Mucosa of descending colon (tissue), 3 donors: ENCODE data around the gene GHR. TPM values are rescaled to one million over a fixed set of nuclear protein-coding genes. Genes with fewer than 3 reads are reported as not detected.

ENCODE experiments used
- ATAC-seq: fragments of 200-7000 bp; cut with Tn5 transposase; one replicate; pipeline ENCODE4 v1.9.1; 2020; ENCODE audit warnings: mild to moderate bottlenecking, moderate library complexity
- DNase-seq, 3 donors: peaks; one replicate each; pipeline ENCODE4 v3.0.0-alpha.2; 2020
- H3K36me3 ChIP-seq: fragments of 200-600 bp; one replicate; pipeline ENCODE4 v1.8.0; 2021; ENCODE audit warnings: low read depth, mild to moderate bottlenecking
- H3K4me1 ChIP-seq: fragments of 200-600 bp; one replicate; pipeline ENCODE4 v1.8.0; 2021; ENCODE audit warnings: low read depth, mild to moderate bottlenecking
- H3K4me3 ChIP-seq: fragments of 200-600 bp; one replicate; pipeline ENCODE4 v1.8.0; 2021; ENCODE audit warnings: mild to moderate bottlenecking
- H3K9me3 ChIP-seq: fragments of 200-600 bp; one replicate; pipeline ENCODE4 v1.8.0; 2021; ENCODE audit warnings: mild to moderate bottlenecking
- CTCF ChIP-seq: fragments of 200-600 bp; IDR thresholded peaks from one replicate; pipeline ENCODE4 v1.8.0; 2022; ENCODE audit warnings: antibody characterized with exemption, mild to moderate bottlenecking
- intact Hi-C, 2 donors: fragments of 100-400 bp; cut with DNase I in 1 of 2; cut with micrococcal nuclease in 1 of 2; formaldehyde crosslinking; loops; one replicate each; pipeline versions ENCODE4 v1.11.0 to v1.11.1; 2022; cut with DNase I, micrococcal nuclease
- total RNA-seq, 3 donors: library from RNA; stranded (reverse); fragmentation: NEBNext Ultra II Directional in 2 of 3; extraction: Animal tissue kit (Norgen Biotek cat#: 25700) in 2 of 3; gene quantifications; one replicate each; pipeline versions ENCODE4 v1.2.1 to v1.2.4, GENCODE V29; 2021 to 2023
- donor health status: DM: no; HTN: no; CAD: no; lungs with moderate emphysema.
- donor health status: DM: no; HTN: no; CAD: no.
- donor health status: DM: no; HTN: yes; CAD: no.

GHR gene
- total RNA-seq, 3 donors from 2014 or later, result 8.7 to 10.3 (median 9.8) TPM

DNA sequence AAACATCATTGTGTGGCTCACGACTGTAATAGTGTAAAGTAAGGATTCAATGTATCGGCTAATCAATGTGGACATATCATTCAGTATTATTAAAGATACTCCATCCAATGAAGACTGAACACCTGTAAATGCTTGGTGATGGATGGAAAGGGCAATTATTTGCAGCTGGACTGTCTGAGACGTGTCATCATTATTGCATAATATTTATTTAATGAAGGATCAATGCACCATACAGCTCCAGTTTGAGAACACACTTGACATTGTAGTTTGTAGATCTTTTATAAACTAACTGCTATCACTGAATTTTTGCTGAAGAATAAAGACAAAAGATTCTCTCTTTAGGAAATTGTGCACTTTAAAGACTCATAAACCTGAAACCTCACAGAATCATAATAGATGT is 215.7 kb downstream of the GHR start:
- Histone ChIP-seq H3K36me3 (no peaks in the 10 kb centered on the region), H3K4me1 (no peaks in the 10 kb centered on the region), H3K4me3 (no peak overlapping the region), H3K9me3 (no peaks in the 10 kb centered on the region)
- ATAC-seq (no peak), DNase-seq (no peak)
- intact Hi-C loops, result no loop called here
- no peak for TF ChIP-seq CTCF

- intact Hi-C loops, result no loop called here
- Histone ChIP-seq H3K4me3 (no peak overlapping the region), H3K4me1 (no peaks in the 10 kb centered on the region), H3K9me3 (no peaks in the 10 kb centered on the region), H3K36me3 (no peaks in the 10 kb centered on the region)
- ATAC-seq (no peak), DNase-seq (no peak)
- no peak for TF ChIP-seq CTCF
These were observed 217.6 kb downstream of the GHR start for GRCh38 chr5:42640835-42641234.

- ATAC-seq, result no peak
- Histone ChIP-seq H3K36me3 (no peaks in the 10 kb centered on the region), H3K4me3 (no peak overlapping the region), H3K4me1 (no peaks in the 10 kb centered on the region), H3K9me3 (no peaks in the 10 kb centered on the region)
- no peak for TF ChIP-seq CTCF
- intact Hi-C loops, result no loop called here
- no peak for DNase-seq
These were observed 218.2 kb downstream of the GHR start for GRCh38 chr5:42641336-42642005.

- no peaks in the 10 kb centered on the region for H3K4me1 ChIP-seq
- TF ChIP-seq CTCF, result no peak
- intact Hi-C loops, result no loop called here
- no peaks in the 10 kb centered on the region for H3K36me3 ChIP-seq
- no peak for DNase-seq
- ATAC-seq, result no peak
- H3K4me3 ChIP-seq, result no peak overlapping the region
- H3K9me3 ChIP-seq, result no peaks in the 10 kb centered on the region
These were observed 218.8 kb downstream of the GHR start for GRCh38 chr5:42642006-42642405.

GRCh38 chr5:42643360-42643759 is 220.1 kb downstream of the GHR start:
- no peaks in the 10 kb centered on the region for H3K4me1 ChIP-seq
- ATAC-seq (no peak), DNase-seq (no peak)
- no peak for TF ChIP-seq CTCF
- no peaks in the 10 kb centered on the region for H3K36me3 ChIP-seq
- intact Hi-C loops, result no loop called here
- H3K9me3 ChIP-seq, result no peaks in the 10 kb centered on the region
- H3K4me3 ChIP-seq, result no peak overlapping the region

- intact Hi-C loops, result no loop called here
- ATAC-seq, result no peak
These were observed 221.9 kb downstream of the GHR start for GRCh38 chr5:42645138-42645537.

More at GRCh38 chr5:42645138-42645537, 221.9 kb downstream of the GHR start:
- Histone ChIP-seq H3K36me3 (no peaks in the 10 kb centered on the region), H3K4me3 (no peak overlapping the region), H3K4me1 (no peaks in the 10 kb centered on the region), H3K9me3 (no peaks in the 10 kb centered on the region)
- no peak for TF ChIP-seq CTCF
- DNase-seq, result no peak
